ENCODE data around the gene KCMF1.

Gene KCMF1

DNA sequence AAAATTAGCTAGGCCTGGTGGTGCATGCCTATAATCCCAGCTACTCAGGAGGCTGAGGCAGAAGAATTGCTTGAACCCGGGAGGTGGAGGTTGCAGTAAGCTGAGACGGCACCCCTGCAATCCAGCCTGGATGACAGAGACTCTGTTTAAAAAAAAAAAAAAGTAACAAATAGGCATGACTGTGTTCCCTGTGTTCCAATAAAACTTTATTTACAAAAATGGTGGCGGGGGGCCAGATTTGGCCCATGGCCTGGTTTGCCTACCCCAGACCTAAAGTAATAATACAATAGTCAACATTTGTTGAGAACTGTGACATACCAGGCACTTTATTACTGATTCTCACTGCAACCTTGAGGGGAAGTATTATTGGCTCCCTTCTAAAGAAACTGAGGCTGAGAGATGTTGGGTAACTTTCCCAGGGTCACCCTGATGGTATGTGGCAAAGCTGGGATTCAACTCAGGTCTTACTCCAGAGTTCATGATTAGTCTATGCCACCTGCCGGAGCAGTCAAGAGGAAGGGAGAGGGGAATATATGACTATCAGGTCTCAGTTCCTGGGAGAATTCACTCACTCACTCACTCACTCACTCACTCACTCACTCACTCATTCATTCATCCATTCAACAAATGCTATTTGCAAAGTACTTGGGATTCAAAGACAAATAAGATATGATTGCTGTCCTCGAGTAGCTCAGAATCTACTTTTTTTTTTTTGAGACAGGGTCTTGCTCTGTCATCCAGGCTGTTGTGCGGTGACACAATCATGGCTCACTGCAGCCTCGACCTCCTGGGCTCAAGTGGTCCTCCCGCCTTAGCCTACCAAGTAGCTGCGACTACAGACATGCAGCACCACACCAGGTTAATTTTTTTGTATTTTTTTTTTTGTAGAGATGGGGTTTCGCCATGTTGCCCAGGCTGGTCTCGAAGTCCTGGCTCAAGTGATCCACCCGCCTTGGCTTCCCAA, 14.3 kb upstream of the KCMF1 start:
- DNase-seq (ENCODE audit: low read depth, low spot score) = no peak

GRCh38 chr2:84957771-84958134, 13.2 kb upstream of the KCMF1 start:
- DNase-seq (ENCODE audit: low read depth, low spot score) = no peak

- no peak for DNase-seq (ENCODE audit: low read depth, low spot score)
Measured at GRCh38 chr2:84958135-84959059, 12.6 kb upstream of the KCMF1 start.

DNA sequence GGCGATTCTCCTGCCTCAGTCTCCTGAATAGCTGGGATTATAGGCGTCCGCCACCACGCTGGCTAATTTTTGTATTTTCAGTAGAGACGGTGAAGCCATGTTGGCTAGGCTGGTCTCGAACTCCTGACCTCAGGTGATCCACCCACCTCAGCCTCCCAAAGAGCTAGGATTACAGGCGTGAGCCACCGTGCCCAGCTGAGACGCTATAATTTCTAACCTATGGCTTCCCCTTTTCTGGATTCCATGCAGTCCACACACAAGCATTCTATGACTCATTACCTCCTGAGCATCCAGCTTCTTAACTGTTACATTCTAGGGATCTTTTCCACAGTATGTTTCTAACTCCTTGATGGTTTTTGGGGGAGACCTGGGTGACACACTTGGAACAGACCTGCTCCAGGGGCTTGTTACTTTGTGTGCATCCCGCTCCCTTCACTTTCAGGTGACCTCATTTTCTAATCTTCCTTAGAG, 11.8 kb upstream of the KCMF1 start:
- DNase-seq (ENCODE audit: low read depth, low spot score) = no peak

- no peak for DNase-seq (ENCODE audit: low read depth, low spot score)
Measured at GRCh38 chr2:84959566-84960506, 11.1 kb upstream of the KCMF1 start.

GRCh38 chr2:84962917-84963316, 8.0 kb upstream of the KCMF1 start:
- DNase-seq (ENCODE audit: low read depth, low spot score) = no peak

- DNase-seq (ENCODE audit: low read depth, low spot score) = no peak
Measured at GRCh38 chr2:84963323-84963691, 7.7 kb upstream of the KCMF1 start.

- DNase-seq (ENCODE audit: low read depth, low spot score) = no peak
Measured at GRCh38 chr2:84963692-84964405, 7.1 kb upstream of the KCMF1 start.

DNA sequence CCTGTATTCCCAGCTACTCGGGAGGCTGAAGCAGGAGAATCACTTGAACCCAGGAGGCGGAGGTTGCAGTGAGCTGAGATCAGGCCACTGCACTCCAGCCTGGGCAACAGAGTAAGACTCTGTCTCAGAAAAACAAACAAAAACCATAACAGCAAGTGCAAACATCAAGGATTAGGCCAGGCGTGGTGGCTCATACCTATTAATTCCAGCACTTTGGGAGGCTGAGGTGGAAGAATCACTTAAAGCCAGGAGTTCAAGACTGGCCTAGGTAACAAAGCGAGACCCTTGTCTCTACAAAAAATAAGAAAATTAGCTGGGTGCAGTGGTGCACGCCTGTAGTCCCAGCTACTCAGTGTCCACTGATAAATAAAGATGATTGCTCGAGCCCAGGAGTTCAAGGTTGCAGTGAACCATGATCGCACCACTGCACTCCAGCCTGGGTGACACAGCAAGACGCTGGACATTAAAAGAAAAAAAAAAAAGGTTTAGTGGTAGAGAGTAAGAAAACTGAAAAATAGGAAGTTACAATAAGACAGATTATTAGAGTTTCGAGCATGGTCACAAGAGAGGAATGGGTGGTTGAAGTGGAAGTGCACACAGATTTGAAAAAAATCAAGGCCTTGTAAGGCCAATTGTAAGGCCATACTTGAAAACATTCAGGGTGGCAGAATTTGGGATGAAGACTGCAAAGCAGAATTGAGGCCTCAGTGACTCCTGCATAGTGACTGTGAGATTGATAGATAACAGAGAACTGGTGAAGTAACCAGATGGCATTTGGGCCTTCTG, 6.4 kb upstream of the KCMF1 start:
- DNase-seq (ENCODE audit: low read depth, low spot score) = no peak

- no peak for DNase-seq (ENCODE audit: low read depth, low spot score)
Measured at GRCh38 chr2:84965192-84965516, 5.8 kb upstream of the KCMF1 start.

DNA sequence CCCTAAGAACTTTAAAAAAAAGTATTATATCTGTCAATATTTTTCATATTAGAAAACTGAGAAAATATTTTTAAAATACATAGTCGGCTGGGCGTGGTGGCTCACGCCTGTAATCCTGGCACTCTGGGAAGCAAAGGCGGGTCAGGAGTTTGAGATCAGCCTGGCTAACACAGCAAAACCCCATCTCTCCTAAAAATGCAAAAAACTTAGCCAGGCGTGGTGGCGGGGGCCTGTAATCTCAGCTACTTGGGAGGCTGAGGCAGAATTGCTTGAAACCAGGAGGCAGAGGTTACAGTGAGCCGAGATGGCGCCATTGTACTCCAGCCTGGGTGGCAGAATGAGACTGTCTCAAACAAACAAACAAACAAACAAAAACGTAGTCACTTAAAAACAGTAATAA, 5.1 kb upstream of the KCMF1 start:
- DNase-seq (ENCODE audit: low read depth, low spot score) = no peak

- no peak for DNase-seq (ENCODE audit: low read depth, low spot score)
Measured at GRCh38 chr2:84966731-84967130, 4.2 kb upstream of the KCMF1 start.

- DNase-seq (ENCODE audit: low read depth, low spot score) = no peak
Measured at GRCh38 chr2:84969511-84970209, 1.3 kb upstream of the KCMF1 start.

- DNase-seq (ENCODE audit: low read depth, low spot score) = no peak
Measured at GRCh38 chr2:84970210-84970867, 622 bp upstream of the KCMF1 start.

DNA sequence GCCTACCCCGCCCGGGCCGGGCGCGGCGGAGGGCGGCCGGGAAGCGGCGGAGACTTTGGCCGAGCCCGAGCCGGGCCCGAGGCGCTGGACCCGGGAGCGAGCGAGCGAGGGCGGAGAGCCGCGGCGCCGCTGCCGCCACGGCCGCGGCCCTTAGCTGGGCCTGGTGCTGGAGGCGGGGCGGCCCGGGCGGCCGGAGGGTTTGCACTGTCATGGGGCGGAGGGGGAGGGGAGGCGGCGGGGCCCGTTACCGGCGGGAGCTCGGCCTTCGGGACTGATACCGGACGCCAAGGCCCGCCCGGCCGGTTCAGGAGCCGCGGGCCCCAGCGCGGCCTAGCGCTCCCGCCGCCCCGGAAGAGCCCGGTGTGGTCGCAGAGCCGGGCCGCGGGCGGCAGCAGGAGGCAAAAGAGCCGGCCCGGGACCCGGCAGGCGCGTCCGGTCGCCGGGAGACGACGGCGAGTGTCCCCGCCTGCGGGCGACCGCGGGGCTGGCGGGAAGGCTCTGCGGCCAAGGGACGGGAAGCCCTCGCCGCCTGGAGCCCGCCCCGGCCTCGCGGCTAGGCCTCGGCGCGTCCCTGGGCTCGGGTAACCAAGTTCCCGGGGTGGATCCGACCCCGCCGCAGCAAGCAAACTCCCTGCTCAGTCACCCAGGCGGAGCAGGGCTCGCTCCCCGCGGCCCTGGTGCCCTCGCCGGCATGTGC, 697 bp downstream of the KCMF1 start:
- no peak for DNase-seq (ENCODE audit: low read depth, low spot score)

DNA sequence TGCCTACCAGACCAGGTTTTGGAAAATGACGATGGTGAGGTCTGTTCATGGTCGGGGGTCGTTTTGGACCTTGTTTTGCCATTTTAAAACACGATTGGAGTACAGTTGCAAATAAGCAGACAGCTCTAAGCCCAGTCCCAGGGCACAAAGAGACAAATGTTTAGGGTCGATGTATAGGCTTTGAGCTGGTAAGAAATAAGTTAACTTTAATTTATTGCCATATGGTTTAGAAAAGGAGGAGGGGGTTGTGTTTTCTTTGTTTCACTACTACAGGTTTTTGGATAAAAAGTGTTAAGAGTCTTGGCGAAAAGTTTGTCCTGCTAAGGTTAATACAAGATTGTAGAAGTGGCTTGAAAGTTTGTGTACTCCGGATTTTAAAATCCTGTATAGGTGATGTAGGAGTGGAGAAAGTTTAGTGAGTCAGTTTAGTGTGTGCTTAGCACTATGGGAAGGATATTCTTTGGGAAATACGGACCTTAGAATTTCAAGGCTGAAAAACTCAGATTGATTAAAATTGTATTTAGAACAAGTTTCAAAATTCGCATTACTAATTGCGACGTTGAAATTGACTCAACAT, 1.3 kb downstream of the KCMF1 start:
- no peak for DNase-seq (ENCODE audit: low read depth, low spot score)

DNA sequence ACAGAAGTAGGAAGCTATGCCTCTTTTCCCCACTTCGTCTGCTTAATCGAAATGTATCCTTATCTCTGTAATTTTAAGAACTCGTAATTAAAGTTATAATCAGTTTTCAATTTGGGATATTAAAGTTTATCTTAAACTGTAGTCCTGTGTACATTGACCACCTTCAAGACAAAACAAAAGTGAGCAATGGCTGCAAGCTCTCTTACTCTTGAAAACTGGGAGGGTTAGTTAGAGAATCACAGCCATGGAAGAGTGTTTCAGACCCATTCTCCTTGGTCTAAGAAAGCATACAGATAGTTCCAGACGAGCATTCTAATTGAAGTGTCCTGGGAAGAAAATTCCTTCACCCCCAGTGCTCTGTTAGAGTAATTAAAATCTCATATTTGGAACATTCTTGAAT, 2.0 kb downstream of the KCMF1 start:
- DNase-seq (ENCODE audit: low read depth, low spot score) = no peak
